GM19395 (cell line): Measurements from ENCODE around the gene CRLF1.

Experiments
- ATAC-seq: cut with Tn5 transposase; IDR thresholded peaks from one replicate; pipeline ENCODE4 v1.9.1; 2021; ENCODE audit warnings: mild to moderate bottlenecking, moderate library complexity; ENCODE audit not compliant: unreplicated experiment

Gene CRLF1

GRCh38 chr19:18606281-18607225 lies at the start of gene CRLF1:
TSS of gene CRLF1 (minus strand) at chr19:18606799. CDS start at chr19:18606656, 143 bp downstream.
- ATAC-seq = no peak

DNA sequence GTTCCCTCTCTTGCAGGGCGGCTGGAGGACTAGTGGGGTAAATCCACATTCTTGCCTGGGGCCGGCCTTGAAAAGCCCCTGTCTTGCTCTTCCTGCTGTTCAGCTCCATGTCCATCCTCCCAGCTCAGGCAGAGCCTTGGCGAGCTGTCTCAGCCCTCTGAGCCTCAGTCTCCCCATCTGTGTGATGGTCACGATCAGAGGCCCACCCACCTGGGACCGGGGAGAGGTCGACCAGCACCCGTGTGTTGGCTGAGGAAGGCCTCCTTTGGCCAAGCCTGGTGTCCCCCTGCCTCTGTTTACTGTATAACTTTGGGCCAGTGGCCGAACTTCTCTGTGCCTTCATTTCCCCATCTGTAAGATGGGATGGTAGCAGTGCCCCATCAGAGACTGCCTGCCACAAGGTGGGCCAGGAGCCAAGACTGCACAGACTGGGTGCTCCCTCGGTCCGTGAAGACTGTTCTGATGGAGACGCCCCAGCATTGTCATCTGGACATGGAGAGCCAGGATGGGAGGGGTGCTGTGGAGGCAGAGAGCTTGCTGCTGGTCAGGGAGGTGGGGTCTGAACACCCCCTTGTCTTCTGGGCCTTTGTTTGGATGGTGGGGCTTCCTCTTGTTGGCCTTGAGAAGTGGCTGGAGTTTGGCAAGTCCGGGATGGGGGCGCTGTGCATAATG lies 48.7 kb upstream of the CRLF1 start:
- no peak for ATAC-seq

DNA sequence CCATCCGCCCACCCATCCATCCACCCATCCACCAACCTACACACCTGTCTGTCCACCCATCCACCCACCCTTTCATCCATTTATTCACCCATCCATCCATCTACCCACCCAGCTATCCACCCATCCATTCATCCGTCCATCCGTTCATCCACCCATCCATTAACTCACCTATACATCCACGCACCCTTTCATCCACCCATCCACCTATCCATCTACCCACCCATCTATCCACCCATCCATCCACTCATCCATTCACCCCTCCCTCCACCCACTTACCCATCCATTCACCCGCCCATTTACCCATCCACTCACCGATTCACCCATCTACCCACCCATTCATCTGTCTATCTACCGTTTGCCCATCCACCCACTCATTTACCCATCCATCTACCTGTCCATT lies 47.9 kb upstream of the CRLF1 start:
- ATAC-seq = no peak

- ATAC-seq = no peak
Observed at GRCh38 chr19:18653853-18654252, 47.3 kb upstream of the CRLF1 start.

GRCh38 chr19:18651733-18652132 lies 45.1 kb upstream of the CRLF1 start:
- no peak for ATAC-seq

GRCh38 chr19:18651300-18651699 lies 44.7 kb upstream of the CRLF1 start:
- no peak for ATAC-seq

DNA sequence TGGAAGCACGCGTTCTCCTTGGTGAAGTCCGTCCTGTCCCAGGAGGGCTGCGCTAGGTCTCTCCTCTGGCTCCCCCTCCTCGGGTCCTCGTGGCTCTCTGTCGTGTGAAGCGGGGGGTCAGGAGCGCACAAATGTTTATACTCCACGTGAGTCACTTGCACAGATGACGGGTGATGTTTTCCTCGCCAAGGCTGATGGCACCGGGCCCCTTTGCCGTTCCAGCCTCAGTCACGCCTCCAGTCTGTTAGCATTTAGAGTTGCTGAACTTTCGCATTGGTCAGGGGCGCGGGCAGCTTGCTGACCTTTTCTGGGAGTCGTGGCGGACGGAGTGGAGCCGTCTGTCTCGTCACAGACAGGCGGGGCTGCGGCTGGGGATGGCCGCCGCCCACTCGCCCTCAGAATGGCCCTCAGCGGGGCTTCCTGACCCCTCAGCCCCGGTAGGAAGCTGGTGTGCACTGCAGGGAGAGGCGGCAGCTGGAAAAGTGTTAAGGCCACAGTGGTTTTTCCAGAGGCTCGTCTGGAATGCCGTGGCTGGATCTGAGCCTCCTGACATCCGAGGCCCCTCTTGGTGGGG lies 44.0 kb upstream of the CRLF1 start:
- no peak for ATAC-seq

DNA sequence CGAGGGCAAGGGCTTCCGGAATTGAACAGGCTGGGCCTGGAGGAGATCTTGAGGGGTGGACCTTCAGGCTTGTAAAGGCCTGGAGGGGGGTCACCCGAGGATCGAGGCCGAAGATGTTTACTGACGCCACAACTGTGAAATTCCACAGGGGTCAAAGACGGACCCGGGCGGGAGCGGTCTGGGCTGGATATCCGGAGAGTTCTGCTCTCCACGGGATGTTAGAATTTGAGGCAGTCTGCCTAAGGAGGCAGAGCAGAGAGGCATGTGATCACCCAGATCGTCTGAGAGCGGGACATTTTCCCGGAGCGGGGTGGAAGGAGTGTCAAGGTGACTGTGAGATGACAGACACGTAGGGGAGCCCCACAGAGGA lies 43.4 kb upstream of the CRLF1 start:
- no peak for ATAC-seq

DNA sequence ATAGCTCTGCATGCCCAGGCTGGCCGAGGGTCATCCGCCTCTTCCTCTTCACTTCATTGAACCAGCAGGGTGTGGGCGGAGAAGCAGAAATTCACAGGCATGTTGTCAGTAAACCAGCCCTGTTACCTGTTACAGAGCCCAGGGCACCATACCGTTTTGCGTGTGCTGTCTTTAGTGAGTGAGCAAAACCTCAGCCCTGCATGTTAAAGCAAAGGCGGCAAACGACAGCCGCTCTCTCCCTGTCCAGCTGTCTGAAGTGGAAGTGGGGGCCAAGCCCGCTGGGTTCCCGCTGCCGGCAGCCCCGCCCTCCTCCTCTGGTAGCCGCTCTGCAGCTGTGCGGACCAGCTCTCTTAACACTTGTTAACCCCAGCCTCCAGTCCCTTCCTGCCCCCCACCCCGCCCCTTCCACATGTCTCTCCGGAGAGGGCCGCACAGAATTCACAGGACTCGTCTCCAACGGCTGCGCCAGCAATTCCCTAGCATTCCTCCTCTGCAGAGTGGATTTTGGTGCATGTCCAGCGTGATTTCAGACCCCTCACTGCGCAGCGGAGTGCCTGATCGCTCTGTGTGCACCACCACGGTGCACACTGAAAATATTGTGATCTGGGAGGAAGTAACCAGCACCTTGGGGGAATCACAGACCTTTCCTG lies 42.9 kb upstream of the CRLF1 start:
- ATAC-seq = no peak

DNA sequence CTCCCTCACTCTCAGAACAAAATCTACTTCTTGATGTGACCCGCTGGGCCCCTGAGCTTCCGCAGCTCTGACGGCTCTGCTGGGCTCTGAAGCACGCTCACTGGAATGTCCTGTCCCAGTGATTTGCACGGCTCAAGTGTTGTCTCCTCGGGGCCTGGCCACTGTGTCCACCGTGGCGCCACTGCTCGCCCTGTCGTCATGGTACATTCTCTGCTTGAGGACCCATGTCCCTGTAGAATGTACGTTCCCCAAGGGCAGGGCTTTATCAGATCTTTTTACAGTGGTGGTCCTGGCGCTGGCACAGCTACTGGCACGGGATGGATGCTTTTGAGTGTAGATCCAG lies 42.3 kb upstream of the CRLF1 start:
- ATAC-seq = no peak

- ATAC-seq = no peak
Observed at GRCh38 chr19:18647807-18648206, 41.2 kb upstream of the CRLF1 start.

DNA sequence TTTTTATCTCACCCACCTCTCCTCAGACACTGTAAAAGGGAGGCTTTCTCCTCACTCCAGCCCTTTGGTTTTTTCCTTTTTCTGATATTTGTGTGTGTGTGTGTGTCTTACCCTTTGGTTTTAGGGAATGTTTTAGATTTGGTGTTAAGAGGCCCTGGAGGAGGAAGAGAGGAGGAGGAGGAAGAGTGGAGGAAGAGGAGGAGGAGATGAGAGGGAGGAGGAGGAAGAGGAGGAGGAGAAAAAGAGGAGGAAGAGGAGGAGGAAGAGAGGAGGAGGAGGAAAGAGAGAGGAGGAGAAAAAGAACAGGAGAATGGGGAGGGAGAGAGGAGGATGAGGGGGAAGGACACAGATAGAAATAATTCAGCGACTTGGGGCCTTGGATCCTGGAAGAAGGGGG lies 40.8 kb upstream of the CRLF1 start:
- no peak for ATAC-seq

GRCh38 chr19:18646535-18647370 lies 40.2 kb upstream of the CRLF1 start:
- ATAC-seq = no peak

DNA sequence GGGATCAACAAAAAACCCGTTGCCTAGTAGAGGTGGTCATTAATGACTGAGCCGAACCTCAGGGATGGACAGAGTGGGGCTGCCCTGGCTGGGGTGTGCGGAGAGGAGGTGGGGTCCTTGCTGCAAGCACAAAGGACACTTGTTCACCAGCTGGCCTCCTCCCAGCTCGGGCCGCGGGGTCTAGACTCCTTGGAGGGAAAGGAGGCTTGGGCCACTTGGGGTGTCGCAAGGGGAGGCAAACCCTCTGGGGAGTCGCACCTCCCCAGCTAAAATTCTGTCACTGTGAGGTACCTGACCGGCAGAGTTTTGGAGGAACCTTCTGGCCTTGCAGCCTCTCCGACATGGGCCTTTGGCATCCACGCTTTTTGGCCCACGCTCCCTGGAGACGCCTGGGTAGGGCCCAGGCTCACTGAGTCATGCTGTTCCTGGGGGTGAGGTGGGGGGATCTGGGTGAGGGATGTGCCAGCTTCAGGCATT lies 38.5 kb upstream of the CRLF1 start:
- no peak for ATAC-seq

DNA sequence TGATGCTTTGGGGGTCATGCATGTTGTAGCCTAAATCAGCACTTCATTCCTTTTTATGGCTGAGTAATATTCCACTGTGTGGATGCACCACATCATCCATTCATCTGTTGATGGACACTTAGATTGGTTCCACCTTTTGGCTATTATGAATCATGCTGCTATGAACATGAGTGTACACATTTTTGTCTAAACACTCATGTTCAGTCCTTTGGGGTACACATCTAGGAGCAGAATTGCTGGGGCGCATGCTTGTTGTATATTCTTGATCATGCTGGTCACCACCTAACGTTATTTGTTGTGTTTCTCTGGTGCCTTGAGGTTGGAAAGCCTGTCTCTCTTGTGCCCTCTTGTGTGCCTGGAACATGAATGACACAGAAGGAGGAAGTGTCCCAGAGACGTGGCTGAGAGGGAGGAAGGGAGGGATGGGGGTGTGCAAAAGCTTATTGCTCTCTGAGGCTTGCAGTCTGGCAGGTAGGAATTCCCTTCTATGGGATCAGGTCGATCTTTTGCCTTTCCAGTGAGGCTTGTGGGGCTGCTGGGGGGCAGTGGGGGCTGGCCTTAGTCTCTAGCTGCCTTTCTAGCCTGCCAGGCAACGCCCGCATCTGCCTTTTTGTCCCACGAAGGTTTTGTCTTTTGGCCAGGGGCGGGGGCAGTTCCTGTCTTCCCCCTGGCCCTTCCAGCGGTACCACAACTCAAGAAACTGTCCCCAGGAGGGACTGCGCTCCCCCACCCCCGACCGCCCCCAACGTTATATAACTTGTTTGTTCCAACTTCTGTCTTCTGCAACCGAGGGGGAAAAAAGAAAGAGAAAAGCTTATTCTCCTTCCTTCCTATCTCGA lies 37.8 kb upstream of the CRLF1 start:
- no peak for ATAC-seq

- no peak for ATAC-seq
Observed at GRCh38 chr19:18639706-18640243, 33.2 kb upstream of the CRLF1 start.

- ATAC-seq = no peak
Observed at GRCh38 chr19:18637673-18638630, 31.4 kb upstream of the CRLF1 start.

- ATAC-seq = no peak
Observed at GRCh38 chr19:18636969-18637629, 30.5 kb upstream of the CRLF1 start, which contains the start of gene KLHL26. TSS of gene KLHL26 (plus strand) at chr19:18637028. CDS start at chr19:18637055, 27 bp downstream.
